Measurements from ENCODE around the gene DNAH11.

The DNAH11 gene

GRCh38 chr7:21704359-21704758, 161.5 kb downstream of the DNAH11 start:
- TF ChIP-seq GATA3 (IDR thresholded peaks at IDR 0.05; ENCODE audit: low read depth, low read length) (no peak), GATA2 (IDR thresholded peaks at IDR 0.05; ENCODE audit: low read depth, low read length) (no peak)

- TF ChIP-seq GATA3 (IDR thresholded peaks at IDR 0.05; ENCODE audit: low read depth, low read length): no peak
- no peak for TF ChIP-seq GATA2 (IDR thresholded peaks at IDR 0.05; ENCODE audit: low read depth, low read length)
Measured at GRCh38 chr7:21706131-21706530, 163.3 kb downstream of the DNAH11 start.

- TF ChIP-seq GATA3 (IDR thresholded peaks at IDR 0.05; ENCODE audit: low read depth, low read length) (no peak), GATA2 (IDR thresholded peaks at IDR 0.05; ENCODE audit: low read depth, low read length) (no peak)
Measured at GRCh38 chr7:21707566-21707965, 164.7 kb downstream of the DNAH11 start.

- TF ChIP-seq GATA2 (IDR thresholded peaks at IDR 0.05; ENCODE audit: low read depth, low read length): no peak
- TF ChIP-seq GATA3 (IDR thresholded peaks at IDR 0.05; ENCODE audit: low read depth, low read length): no peak
Measured at GRCh38 chr7:21708096-21708495, 165.3 kb downstream of the DNAH11 start.

- TF ChIP-seq GATA2 (IDR thresholded peaks at IDR 0.05; ENCODE audit: low read depth, low read length) (no peak), GATA3 (IDR thresholded peaks at IDR 0.05; ENCODE audit: low read depth, low read length) (no peak)
Measured at GRCh38 chr7:21717323-21717722, 174.5 kb downstream of the DNAH11 start.

- no peak for TF ChIP-seq GATA3 (IDR thresholded peaks at IDR 0.05; ENCODE audit: low read depth, low read length)
- TF ChIP-seq GATA2 (IDR thresholded peaks at IDR 0.05; ENCODE audit: low read depth, low read length): no peak
Measured at GRCh38 chr7:21718391-21718790, 175.6 kb downstream of the DNAH11 start.

- TF ChIP-seq GATA3 (IDR thresholded peaks at IDR 0.05; ENCODE audit: low read depth, low read length) (no peak), GATA2 (IDR thresholded peaks at IDR 0.05; ENCODE audit: low read depth, low read length) (no peak)
Measured at GRCh38 chr7:21719846-21720245, 177.0 kb downstream of the DNAH11 start.

GRCh38 chr7:21722371-21722770, 179.5 kb downstream of the DNAH11 start:
- TF ChIP-seq GATA2 (IDR thresholded peaks at IDR 0.05; ENCODE audit: low read depth, low read length) (no peak), GATA3 (IDR thresholded peaks at IDR 0.05; ENCODE audit: low read depth, low read length) (no peak)

GRCh38 chr7:21724562-21724961, 181.7 kb downstream of the DNAH11 start:
- no peak for TF ChIP-seq GATA3 (IDR thresholded peaks at IDR 0.05; ENCODE audit: low read depth, low read length)
- TF ChIP-seq GATA2 (IDR thresholded peaks at IDR 0.05; ENCODE audit: low read depth, low read length): no peak

GRCh38 chr7:21730399-21730798, 187.6 kb downstream of the DNAH11 start:
- TF ChIP-seq GATA2 (IDR thresholded peaks at IDR 0.05; ENCODE audit: low read depth, low read length) (no peak), GATA3 (IDR thresholded peaks at IDR 0.05; ENCODE audit: low read depth, low read length) (no peak)

- TF ChIP-seq GATA3 (IDR thresholded peaks at IDR 0.05; ENCODE audit: low read depth, low read length) (no peak), GATA2 (IDR thresholded peaks at IDR 0.05; ENCODE audit: low read depth, low read length) (no peak)
Measured at GRCh38 chr7:21731977-21732376, 189.1 kb downstream of the DNAH11 start.

GRCh38 chr7:21733837-21734236, 191.0 kb downstream of the DNAH11 start:
- no peak for TF ChIP-seq GATA2 (IDR thresholded peaks at IDR 0.05; ENCODE audit: low read depth, low read length)
- no peak for TF ChIP-seq GATA3 (IDR thresholded peaks at IDR 0.05; ENCODE audit: low read depth, low read length)

GRCh38 chr7:21743493-21743892, 200.7 kb downstream of the DNAH11 start:
- TF ChIP-seq GATA3 (IDR thresholded peaks at IDR 0.05; ENCODE audit: low read depth, low read length) (no peak), GATA2 (IDR thresholded peaks at IDR 0.05; ENCODE audit: low read depth, low read length) (no peak)

GRCh38 chr7:21746949-21747348, 204.1 kb downstream of the DNAH11 start:
- TF ChIP-seq GATA2 (IDR thresholded peaks at IDR 0.05; ENCODE audit: low read depth, low read length) (no peak), GATA3 (IDR thresholded peaks at IDR 0.05; ENCODE audit: low read depth, low read length) (no peak)

- TF ChIP-seq GATA3 (IDR thresholded peaks at IDR 0.05; ENCODE audit: low read depth, low read length) (no peak), GATA2 (IDR thresholded peaks at IDR 0.05; ENCODE audit: low read depth, low read length) (no peak)
Measured at GRCh38 chr7:21747806-21748205, 205.0 kb downstream of the DNAH11 start.

- TF ChIP-seq GATA2 (IDR thresholded peaks at IDR 0.05; ENCODE audit: low read depth, low read length): no peak
- TF ChIP-seq GATA3 (IDR thresholded peaks at IDR 0.05; ENCODE audit: low read depth, low read length): no peak
Measured at GRCh38 chr7:21749378-21749777, 206.5 kb downstream of the DNAH11 start.

All from SH-SY5Y (cell line).